A673 (cell line): ENCODE measurements around the gene KIF26A. TPM values are rescaled to one million over a fixed set of nuclear protein-coding genes. Genes with fewer than 3 reads are reported as not detected.

Experiments
- BruUV-seq: library from RNA; stranded (reverse); fragments of 400-500 nt; replicated peaks from 2 replicates; lab custom pipeline; 2021; lab: Mats Ljungman, UMichigan
- CTCF ChIA-PET: fragments of 300-600 bp; sonication (Branson Sonifier 250); formaldehyde crosslinking; loops from one replicate; lab custom pipeline; 2022; ENCODE audit warnings: antibody characterized with exemption; lab: Charles Lee
- POLR2A ChIA-PET: fragments of 300-600 bp; sonication (Branson Sonifier 250); formaldehyde crosslinking; loops from one replicate; lab custom pipeline; 2022; ENCODE audit warnings: antibody characterized with exemption; ENCODE audit not compliant: low non-redundant PET; lab: Charles Lee
- DNase-seq: peaks from one replicate; pipeline ENCODE4 v3.0.0-alpha.2; 2015; ENCODE audit warnings: low spot score
- H3K27ac ChIP-seq: fragments of 200-600 bp; sonication (generic); 2 replicates; pipeline ENCODE4 v1.5.1; 2016; ENCODE audit warnings: mixed run types, low read depth, mild to moderate bottlenecking, mixed read lengths, antibody characterized with exemption, low read length; ENCODE audit not compliant: poor library complexity, severe bottlenecking
- H3K27me3 ChIP-seq: fragments of 200-600 bp; sonication (generic); replicated peaks from 2 replicates; pipeline ENCODE4 v1.6.1; 2017; ENCODE audit warnings: mixed run types, low read depth, mild to moderate bottlenecking, mixed read lengths, antibody characterized with exemption, low read length; ENCODE audit not compliant: insufficient read depth, poor library complexity
- H3K36me3 ChIP-seq: fragments of 200-600 bp; sonication (generic); 2 replicates; pipeline ENCODE4 v1.6.1; 2016; ENCODE audit warnings: mixed run types, mild to moderate bottlenecking, mixed read lengths, antibody characterized with exemption, low read length; ENCODE audit not compliant: insufficient read depth, poor library complexity, severe bottlenecking
- H3K4me1 ChIP-seq: fragments of 200-600 bp; sonication (generic); 2 replicates; pipeline ENCODE4 v1.6.1; 2017; ENCODE audit warnings: mixed run types, mild to moderate bottlenecking, mixed read lengths, antibody characterized with exemption, low read length; ENCODE audit not compliant: insufficient read depth, poor library complexity, severe bottlenecking
- H3K4me3 ChIP-seq: fragments of 200-600 bp; sonication (generic); 2 replicates; pipeline ENCODE4 v1.5.1; 2016; ENCODE audit warnings: low read depth, mixed run types, mild to moderate bottlenecking, mixed read lengths, low read length; ENCODE audit not compliant: poor library complexity, severe bottlenecking
- H3K9me3 ChIP-seq: fragments of 200-600 bp; sonication (generic); 2 replicates; pipeline ENCODE4 v1.6.1; 2016; ENCODE audit warnings: mixed run types, low read depth, mild to moderate bottlenecking, mixed read lengths, antibody characterized with exemption, low read length; ENCODE audit not compliant: poor library complexity, severe bottlenecking
- CTCF ChIP-seq: fragments of 300-800, 200-600 bp; sonication (generic); conservative IDR thresholded peaks from 2 replicates; pipeline ENCODE4 v1.5.1; 2017; ENCODE audit warnings: low read depth, mild to moderate bottlenecking, antibody characterized with exemption, low read length, moderate library complexity, mixed read lengths
- EZH2 ChIP-seq: fragments of 200-600 bp; sonication (generic); IDR thresholded peaks from 2 replicates; pipeline ENCODE4 v1.6.1; 2017; ENCODE audit warnings: borderline replicate concordance, low read depth, mild to moderate bottlenecking, mixed read lengths, antibody characterized with exemption, low read length; ENCODE audit not compliant: poor library complexity, severe bottlenecking
- intact Hi-C: fragments of 100-400 bp; cut with micrococcal nuclease; formaldehyde crosslinking; loops from one replicate; pipeline ENCODE4 v1.10.0; 2022; ENCODE audit not compliant: unreplicated experiment
- total RNA-seq: library from RNA; stranded (reverse); gene quantifications from 2 replicates; pipeline ENCODE4 v1.2.3, GENCODE V29; 2021

KIF26A gene
- total RNA-seq, 1 experiment from 2014 or later, result 11.5 TPM

- ChIA-PET CTCF (no interaction called here), POLR2A (no interaction called here)
- peak; percentile 67 for DNase-seq
- H3K9me3 ChIP-seq, result peaks cover 13% of the 10 kb centered on the region
- TF ChIP-seq EZH2, result no peak
- TF ChIP-seq CTCF, result peak; percentile 82
- H3K27ac ChIP-seq, result no peak overlapping the region
- H3K4me3 ChIP-seq, result no peak overlapping the region
- peaks cover 20% of the 10 kb centered on the region for H3K4me1 ChIP-seq
- BruUV-seq, result no TSS peak
- H3K27me3 ChIP-seq, result peaks cover 18% of the 10 kb centered on the region
- H3K36me3 ChIP-seq, result no peaks in the 10 kb centered on the region
- intact Hi-C loops, result loop anchor here (1.0 to 10.0 kb wide), 3 partner anchors 53 to 324 kb away; no protein-coding TSS in a partner anchor
Measured at GRCh38 chr14:104130974-104131651, 7.3 kb upstream of the KIF26A start.

DNA sequence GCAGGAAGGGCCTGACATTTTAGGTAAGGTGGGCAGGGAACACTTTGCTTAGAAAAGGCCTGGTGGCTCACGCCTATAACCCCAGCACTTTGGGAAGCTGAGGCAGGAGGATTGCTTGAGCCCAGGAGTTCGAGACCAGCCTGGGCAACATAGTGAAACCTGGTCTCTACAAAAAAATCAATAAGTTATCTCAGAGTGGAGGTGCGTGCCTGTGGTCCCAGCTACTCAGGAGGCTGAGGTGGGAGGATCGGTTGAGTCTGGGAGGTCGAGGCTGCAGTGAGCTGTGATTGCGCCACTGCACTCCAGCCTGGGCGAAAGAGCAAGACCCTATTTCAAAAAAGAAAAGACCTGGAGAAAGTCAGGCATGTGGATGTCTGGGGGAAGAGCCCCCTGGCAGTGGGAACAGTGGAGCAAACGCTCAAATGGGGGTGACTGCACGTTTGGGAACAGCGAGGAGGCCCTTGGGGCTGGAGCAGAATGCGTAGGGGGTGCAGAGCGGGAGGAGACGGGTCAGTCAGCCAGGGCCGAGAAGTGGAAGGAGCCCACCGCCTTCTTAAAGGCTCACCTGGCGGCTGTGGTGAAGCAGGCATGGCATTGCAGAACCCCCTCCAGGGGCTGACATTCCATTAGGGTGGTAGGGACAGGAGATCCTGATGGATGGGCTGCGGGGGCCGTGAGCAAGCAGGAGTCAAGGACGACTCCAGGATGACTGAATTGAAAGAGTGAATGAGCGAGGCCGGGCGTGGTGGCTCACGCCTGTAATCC, 6.2 kb upstream of the KIF26A start:
- ChIA-PET CTCF (no interaction called here), POLR2A (no interaction called here)
- Histone ChIP-seq H3K4me1 (peaks cover 28% of the 10 kb centered on the region), H3K27me3 (peaks cover 27% of the 10 kb centered on the region), H3K36me3 (no peaks in the 10 kb centered on the region), H3K9me3 (peaks cover 13% of the 10 kb centered on the region), H3K4me3 (no peak overlapping the region), H3K27ac (no peak overlapping the region)
- no peak for TF ChIP-seq EZH2
- TF ChIP-seq CTCF, result no peak
- BruUV-seq, result no TSS peak
- intact Hi-C loops, result loop anchor here (1.0 to 10.0 kb wide), 3 partner anchors 54 to 325 kb away; no protein-coding TSS in a partner anchor
- DNase-seq, result no peak

DNA sequence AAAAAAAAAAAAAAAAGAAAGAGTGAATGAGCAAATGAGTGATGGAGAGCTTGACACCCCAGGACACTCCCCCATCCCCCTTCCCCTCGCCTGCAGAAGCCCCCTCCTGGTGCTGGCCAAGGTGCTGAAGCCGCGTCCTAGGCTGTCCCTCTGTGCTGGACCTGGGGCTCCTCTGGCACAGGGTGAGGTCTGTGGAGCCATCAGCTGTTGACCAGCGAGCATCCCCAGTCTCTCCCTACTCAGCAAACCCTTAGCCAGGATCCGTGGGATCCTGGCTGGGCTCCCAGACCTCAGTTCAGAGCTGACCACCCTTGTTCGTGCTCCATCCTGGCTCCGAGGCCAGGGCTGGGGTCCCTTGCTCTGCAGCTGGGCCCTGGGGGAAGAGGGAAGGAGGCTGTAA, 5.4 kb upstream of the KIF26A start:
- TF ChIP-seq CTCF (no peak), EZH2 (no peak)
- CTCF ChIA-PET, result no interaction called here
- DNase-seq, result no peak
- Histone ChIP-seq H3K4me1 (peaks cover 36% of the 10 kb centered on the region), H3K27ac (no peak overlapping the region), H3K27me3 (peaks cover 30% of the 10 kb centered on the region), H3K36me3 (no peaks in the 10 kb centered on the region), H3K4me3 (no peak overlapping the region), H3K9me3 (peaks cover 13% of the 10 kb centered on the region)
- intact Hi-C loops, result loop anchor here (5.0 to 10.0 kb wide), 2 partner anchors 212 to 326 kb away; no protein-coding TSS in a partner anchor
- POLR2A ChIA-PET, result no interaction called here
- BruUV-seq, result no TSS peak
